Testis (tissue), 2 donors: ENCODE results near the gene KMT5C.

Source experiments
- POLR2A ChIP-seq: fragments of 450-650 bp; IDR thresholded peaks from one replicate; pipeline ENCODE4 v1.6.1; 2017; ENCODE audit warnings: antibody characterized with exemption, mild to moderate bottlenecking, moderate library complexity
- TF ChIP-seq, protein P1 (sequence below), 3 experiments: fragments of 450-650 bp in 2 of 3; fragments of 200-600 bp in 1 of 3; sonication (generic) in 1 of 3; IDR thresholded peaks; one replicate each; pipeline ENCODE4 v1.5.1; 2016 to 2019; ENCODE audit warnings: antibody characterized with exemption in 3 of 3, mild to moderate bottlenecking in 2 of 3, moderate library complexity in 1 of 3

GRCh38 chr19:55350620-55351315 lies 11.1 kb downstream of the KMT5C start:
- TF ChIP-seq, protein P1, sequence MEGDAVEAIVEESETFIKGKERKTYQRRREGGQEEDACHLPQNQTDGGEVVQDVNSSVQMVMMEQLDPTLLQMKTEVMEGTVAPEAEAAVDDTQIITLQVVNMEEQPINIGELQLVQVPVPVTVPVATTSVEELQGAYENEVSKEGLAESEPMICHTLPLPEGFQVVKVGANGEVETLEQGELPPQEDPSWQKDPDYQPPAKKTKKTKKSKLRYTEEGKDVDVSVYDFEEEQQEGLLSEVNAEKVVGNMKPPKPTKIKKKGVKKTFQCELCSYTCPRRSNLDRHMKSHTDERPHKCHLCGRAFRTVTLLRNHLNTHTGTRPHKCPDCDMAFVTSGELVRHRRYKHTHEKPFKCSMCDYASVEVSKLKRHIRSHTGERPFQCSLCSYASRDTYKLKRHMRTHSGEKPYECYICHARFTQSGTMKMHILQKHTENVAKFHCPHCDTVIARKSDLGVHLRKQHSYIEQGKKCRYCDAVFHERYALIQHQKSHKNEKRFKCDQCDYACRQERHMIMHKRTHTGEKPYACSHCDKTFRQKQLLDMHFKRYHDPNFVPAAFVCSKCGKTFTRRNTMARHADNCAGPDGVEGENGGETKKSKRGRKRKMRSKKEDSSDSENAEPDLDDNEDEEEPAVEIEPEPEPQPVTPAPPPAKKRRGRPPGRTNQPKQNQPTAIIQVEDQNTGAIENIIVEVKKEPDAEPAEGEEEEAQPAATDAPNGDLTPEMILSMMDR (IDR thresholded peaks at IDR 0.05): no peak
- TF ChIP-seq POLR2A: no peak
